ENCODE results near the gene HOXB1.
"Not testable (repeated sequence)": the region's sequence is repeated elsewhere in the genome, so short reads cannot be mapped to it uniquely, and the experiment has no call there.

HOXB1 gene

GRCh38 chr17:48513097-48513496 is 17.7 kb downstream of the HOXB1 start:
- H3K36me3 Mint-ChIP-seq (ENCODE audit: low read depth), result no peaks in the 10 kb centered on the region
- ATAC-seq, result peak; percentile 84
- H3K4me3 Mint-ChIP-seq, result peak overlapping the region; percentile 50
- peaks cover 21% of the 10 kb centered on the region for H3K27me3 Mint-ChIP-seq
- H3K9me3 Mint-ChIP-seq, result no peaks in the 10 kb centered on the region
- H3K27ac Mint-ChIP-seq, result peak overlapping the region; percentile 7
- H3K4me1 Mint-ChIP-seq, result peaks cover 41% of the 10 kb centered on the region
- DNase-seq, result no peak

GRCh38 chr17:48510761-48511604 is 19.8 kb downstream of the HOXB1 start:
- Mint-ChIP-seq H3K27me3 (peaks cover 10% of the 10 kb centered on the region), H3K27ac (no peak overlapping the region), H3K4me3 (no peak overlapping the region), H3K4me1 (peaks cover 46% of the 10 kb centered on the region), H3K9me3 (no peaks in the 10 kb centered on the region), H3K36me3 (ENCODE audit: low read depth) (no peaks in the 10 kb centered on the region)
- ATAC-seq (peak; percentile 58), DNase-seq (no peak)

GRCh38 chr17:48510381-48510760 is 20.4 kb downstream of the HOXB1 start:
- no peaks in the 10 kb centered on the region for H3K36me3 Mint-ChIP-seq (ENCODE audit: low read depth)
- H3K27ac Mint-ChIP-seq, result no peak overlapping the region
- no peaks in the 10 kb centered on the region for H3K9me3 Mint-ChIP-seq
- no peak overlapping the region for H3K4me3 Mint-ChIP-seq
- H3K4me1 Mint-ChIP-seq, result peaks cover 53% of the 10 kb centered on the region
- DNase-seq (no peak), ATAC-seq (no peak)
- H3K27me3 Mint-ChIP-seq, result peaks cover 5% of the 10 kb centered on the region

GRCh38 chr17:48509708-48510107 is 21.1 kb downstream of the HOXB1 start:
- H3K4me3 Mint-ChIP-seq; H3K9me3 Mint-ChIP-seq; H3K36me3 Mint-ChIP-seq (ENCODE audit: low read depth); DNase-seq; H3K27me3 Mint-ChIP-seq; H3K27ac Mint-ChIP-seq; ATAC-seq: not testable (repeated sequence)
- peaks cover 55% of the 10 kb centered on the region for H3K4me1 Mint-ChIP-seq

GRCh38 chr17:48506246-48506645 is 24.6 kb downstream of the HOXB1 start:
- ATAC-seq (no peak), DNase-seq (no peak)
- H3K27ac Mint-ChIP-seq, result peak overlapping the region; percentile 55
- H3K4me1 Mint-ChIP-seq, result peaks cover 25% of the 10 kb centered on the region
- H3K9me3 Mint-ChIP-seq, result no peaks in the 10 kb centered on the region
- no peak overlapping the region for H3K4me3 Mint-ChIP-seq
- no peaks in the 10 kb centered on the region for H3K36me3 Mint-ChIP-seq (ENCODE audit: low read depth)
- peaks cover 6% of the 10 kb centered on the region for H3K27me3 Mint-ChIP-seq

- H3K27ac Mint-ChIP-seq, result peak overlapping the region; percentile 55
- no peaks in the 10 kb centered on the region for H3K36me3 Mint-ChIP-seq (ENCODE audit: low read depth)
- ATAC-seq (peak; percentile 99), DNase-seq (peak; percentile 29)
- H3K4me1 Mint-ChIP-seq, result peaks cover 21% of the 10 kb centered on the region
- H3K9me3 Mint-ChIP-seq, result no peaks in the 10 kb centered on the region
- H3K4me3 Mint-ChIP-seq, result no peak overlapping the region
- H3K27me3 Mint-ChIP-seq, result peaks cover 6% of the 10 kb centered on the region
These were observed 25.0 kb downstream of the HOXB1 start for GRCh38 chr17:48505788-48506187.

- H3K36me3 Mint-ChIP-seq (ENCODE audit: low read depth), result no peaks in the 10 kb centered on the region
- H3K27ac Mint-ChIP-seq, result peak overlapping the region; percentile 39
- H3K9me3 Mint-ChIP-seq, result no peaks in the 10 kb centered on the region
- no peak for ATAC-seq
- H3K4me1 Mint-ChIP-seq, result peaks cover 15% of the 10 kb centered on the region
- H3K4me3 Mint-ChIP-seq, result no peak overlapping the region
- H3K27me3 Mint-ChIP-seq, result peaks cover 8% of the 10 kb centered on the region
- DNase-seq, result no peak
These were observed 25.9 kb downstream of the HOXB1 start for GRCh38 chr17:48504953-48505352.

- ATAC-seq (no peak), DNase-seq (no peak)
- no peak overlapping the region for H3K27ac Mint-ChIP-seq
- peaks cover 15% of the 10 kb centered on the region for H3K4me1 Mint-ChIP-seq
- peaks cover 8% of the 10 kb centered on the region for H3K27me3 Mint-ChIP-seq
- no peak overlapping the region for H3K4me3 Mint-ChIP-seq
- H3K9me3 Mint-ChIP-seq, result no peaks in the 10 kb centered on the region
- H3K36me3 Mint-ChIP-seq (ENCODE audit: low read depth), result no peaks in the 10 kb centered on the region
These were observed 27.1 kb downstream of the HOXB1 start for GRCh38 chr17:48503747-48504146.

GRCh38 chr17:48502901-48503300 is 27.9 kb downstream of the HOXB1 start:
- H3K4me3 Mint-ChIP-seq, result no peak overlapping the region
- no peaks in the 10 kb centered on the region for H3K9me3 Mint-ChIP-seq
- H3K27ac Mint-ChIP-seq, result no peak overlapping the region
- peaks cover 15% of the 10 kb centered on the region for H3K4me1 Mint-ChIP-seq
- H3K36me3 Mint-ChIP-seq (ENCODE audit: low read depth), result no peaks in the 10 kb centered on the region
- peaks cover 8% of the 10 kb centered on the region for H3K27me3 Mint-ChIP-seq
- no peak for ATAC-seq
- DNase-seq, result no peak

GRCh38 chr17:48502312-48502711 is 28.5 kb downstream of the HOXB1 start:
- H3K9me3 Mint-ChIP-seq, result no peaks in the 10 kb centered on the region
- H3K36me3 Mint-ChIP-seq (ENCODE audit: low read depth), result no peaks in the 10 kb centered on the region
- H3K4me3 Mint-ChIP-seq, result no peak overlapping the region
- DNase-seq (no peak), ATAC-seq (no peak)
- H3K27ac Mint-ChIP-seq, result no peak overlapping the region
- H3K4me1 Mint-ChIP-seq, result peaks cover 15% of the 10 kb centered on the region
- H3K27me3 Mint-ChIP-seq, result peaks cover 13% of the 10 kb centered on the region

- peaks cover 16% of the 10 kb centered on the region for H3K27me3 Mint-ChIP-seq
- no peaks in the 10 kb centered on the region for H3K36me3 Mint-ChIP-seq (ENCODE audit: low read depth)
- no peak for DNase-seq
- peaks cover 6% of the 10 kb centered on the region for H3K4me1 Mint-ChIP-seq
- no peaks in the 10 kb centered on the region for H3K9me3 Mint-ChIP-seq
- ATAC-seq, result no peak
- H3K27ac Mint-ChIP-seq, result no peak overlapping the region
- H3K4me3 Mint-ChIP-seq, result no peak overlapping the region
These were observed 30.1 kb downstream of the HOXB1 start for GRCh38 chr17:48500435-48501426.

GRCh38 chr17:48499735-48500434 is 30.9 kb downstream of the HOXB1 start:
- Mint-ChIP-seq H3K36me3 (ENCODE audit: low read depth) (no peaks in the 10 kb centered on the region), H3K4me3 (no peak overlapping the region), H3K27ac (no peak overlapping the region), H3K9me3 (no peaks in the 10 kb centered on the region), H3K4me1 (no peaks in the 10 kb centered on the region), H3K27me3 (peaks cover 21% of the 10 kb centered on the region)
- no peak for DNase-seq
- ATAC-seq, result no peak

GRCh38 chr17:48499248-48499647 is 31.6 kb downstream of the HOXB1 start:
- ATAC-seq (no peak), DNase-seq (no peak)
- H3K36me3 Mint-ChIP-seq (ENCODE audit: low read depth), result no peaks in the 10 kb centered on the region
- peaks cover 24% of the 10 kb centered on the region for H3K27me3 Mint-ChIP-seq
- H3K4me1 Mint-ChIP-seq, result no peaks in the 10 kb centered on the region
- H3K27ac Mint-ChIP-seq, result no peak overlapping the region
- H3K9me3 Mint-ChIP-seq, result no peaks in the 10 kb centered on the region
- no peak overlapping the region for H3K4me3 Mint-ChIP-seq

GRCh38 chr17:48498164-48498850 is 32.5 kb downstream of the HOXB1 start:
- no peaks in the 10 kb centered on the region for H3K36me3 Mint-ChIP-seq (ENCODE audit: low read depth)
- no peaks in the 10 kb centered on the region for H3K4me1 Mint-ChIP-seq
- ATAC-seq, result no peak

More at GRCh38 chr17:48498164-48498850, 32.5 kb downstream of the HOXB1 start:
- Mint-ChIP-seq H3K9me3 (no peaks in the 10 kb centered on the region), H3K27ac (no peak overlapping the region), H3K4me3 (no peak overlapping the region), H3K27me3 (peaks cover 28% of the 10 kb centered on the region)
- DNase-seq, result no peak

Measured in activated naive CD8-positive, alpha-beta T cell treated with anti-CD3 and anti-CD28 coated beads, Interleukin-2, amount 50 U/mL, for 24 hours (primary cell).